LNCAP (cell line): ENCODE results near the gene STARD9.

ENCODE experiments used
- TF ChIP-seq, protein P1 (sequence below): fragments of 450-650 bp; IDR thresholded peaks from 2 replicates; pipeline ENCODE4 v1.5.1; 2017; ENCODE audit warnings: mild to moderate bottlenecking

STARD9 gene

DNA sequence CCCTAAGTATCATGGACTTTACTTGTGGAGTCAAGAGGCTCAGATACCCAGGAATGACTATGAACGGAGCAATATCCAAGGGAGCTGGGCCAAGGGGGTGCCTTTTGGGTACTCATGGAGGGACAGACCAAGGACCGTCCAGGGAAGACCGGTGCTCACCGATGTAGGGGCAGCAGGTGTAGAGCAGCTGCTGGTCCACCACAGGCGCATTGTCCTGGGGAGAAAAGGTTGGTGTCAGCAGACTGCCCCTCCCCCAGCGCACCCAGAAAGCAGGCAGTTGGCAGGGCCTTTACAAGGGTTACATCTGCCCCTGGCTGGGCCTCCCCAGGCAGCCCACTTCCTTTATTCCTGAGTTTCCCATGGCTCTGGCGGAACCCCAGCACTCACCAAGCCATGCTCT is 154.0 kb downstream of the STARD9 start:
- TF ChIP-seq, protein P1, sequence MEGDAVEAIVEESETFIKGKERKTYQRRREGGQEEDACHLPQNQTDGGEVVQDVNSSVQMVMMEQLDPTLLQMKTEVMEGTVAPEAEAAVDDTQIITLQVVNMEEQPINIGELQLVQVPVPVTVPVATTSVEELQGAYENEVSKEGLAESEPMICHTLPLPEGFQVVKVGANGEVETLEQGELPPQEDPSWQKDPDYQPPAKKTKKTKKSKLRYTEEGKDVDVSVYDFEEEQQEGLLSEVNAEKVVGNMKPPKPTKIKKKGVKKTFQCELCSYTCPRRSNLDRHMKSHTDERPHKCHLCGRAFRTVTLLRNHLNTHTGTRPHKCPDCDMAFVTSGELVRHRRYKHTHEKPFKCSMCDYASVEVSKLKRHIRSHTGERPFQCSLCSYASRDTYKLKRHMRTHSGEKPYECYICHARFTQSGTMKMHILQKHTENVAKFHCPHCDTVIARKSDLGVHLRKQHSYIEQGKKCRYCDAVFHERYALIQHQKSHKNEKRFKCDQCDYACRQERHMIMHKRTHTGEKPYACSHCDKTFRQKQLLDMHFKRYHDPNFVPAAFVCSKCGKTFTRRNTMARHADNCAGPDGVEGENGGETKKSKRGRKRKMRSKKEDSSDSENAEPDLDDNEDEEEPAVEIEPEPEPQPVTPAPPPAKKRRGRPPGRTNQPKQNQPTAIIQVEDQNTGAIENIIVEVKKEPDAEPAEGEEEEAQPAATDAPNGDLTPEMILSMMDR, result no peak

DNA sequence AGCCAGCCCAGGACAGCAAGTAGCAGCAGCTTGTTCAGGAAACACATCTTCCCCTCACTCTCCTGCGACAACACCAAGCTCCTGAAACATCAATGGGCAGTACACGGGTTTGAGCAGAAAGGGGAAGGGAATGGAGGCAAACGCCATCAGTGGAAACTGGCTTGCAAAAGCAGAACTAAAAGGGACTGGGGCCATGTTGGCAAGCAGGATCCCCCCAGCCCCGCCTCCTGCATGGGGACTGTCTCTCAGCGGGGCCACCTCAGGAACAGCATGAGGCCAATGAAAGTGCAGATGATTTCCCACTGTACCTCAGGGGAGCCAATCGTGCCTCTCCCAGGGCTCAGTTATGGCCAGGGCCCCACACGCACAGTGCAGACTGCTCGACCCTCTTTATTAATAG is 154.7 kb downstream of the STARD9 start:
- TF ChIP-seq, protein P1, result no peak

DNA sequence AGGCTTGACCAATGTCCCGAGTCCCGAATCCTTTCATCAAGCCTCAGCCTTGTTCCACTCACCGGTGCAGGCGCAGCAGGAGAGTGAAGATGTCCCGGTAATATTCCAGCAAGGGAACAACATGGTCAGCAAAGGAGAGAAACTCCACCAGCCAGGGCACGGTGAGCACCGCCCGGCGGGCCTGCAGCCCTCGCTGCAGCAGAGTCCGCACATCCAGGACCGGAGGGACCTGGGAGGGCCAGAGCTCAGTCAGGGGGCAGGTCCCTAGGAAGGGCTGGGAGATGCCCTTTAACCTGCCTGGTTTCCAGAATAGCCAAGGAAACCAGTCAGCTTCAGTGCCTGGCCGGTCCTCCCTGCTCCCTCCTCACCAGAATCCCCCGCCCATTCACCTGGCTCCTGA is 155.1 kb downstream of the STARD9 start:
- TF ChIP-seq, protein P1, result no peak

GRCh38 chr15:42731461-42731860 is 156.1 kb downstream of the STARD9 start:
- TF ChIP-seq, protein P1, result no peak

- TF ChIP-seq, protein P1, result no peak
Observed at GRCh38 chr15:42732095-42732827, 156.9 kb downstream of the STARD9 start.

- TF ChIP-seq, protein P1, result no peak
Observed at GRCh38 chr15:42733027-42733426, 157.6 kb downstream of the STARD9 start.

DNA sequence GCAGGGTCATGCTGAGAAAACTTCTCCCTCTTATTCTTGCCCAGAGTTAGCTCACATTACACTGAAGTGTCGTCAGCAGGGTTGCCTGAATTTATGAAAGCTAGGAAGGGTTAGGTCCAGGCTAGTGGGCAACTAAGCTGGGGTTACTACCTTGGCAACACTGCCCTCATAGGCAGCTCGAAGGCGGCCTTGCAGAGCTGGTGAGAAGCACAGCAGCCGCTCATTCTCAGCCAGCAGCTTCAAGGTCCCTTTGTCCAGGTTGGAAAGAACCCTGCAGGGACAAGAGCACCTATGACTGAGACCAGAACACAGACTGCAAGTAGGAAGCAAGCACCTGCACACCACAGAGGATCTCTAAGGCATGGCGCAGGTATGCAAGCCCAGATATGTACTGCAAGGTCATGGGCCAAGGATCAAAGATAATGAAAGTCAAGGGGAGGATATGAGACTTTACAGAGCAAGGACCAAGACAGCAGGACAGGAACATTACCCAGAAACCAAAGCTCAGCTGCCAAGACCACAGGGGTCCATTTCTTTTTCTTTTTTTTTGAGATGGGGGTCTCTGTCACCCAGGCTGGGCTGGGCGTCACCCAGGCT is 158.8 kb downstream of the STARD9 start:
- TF ChIP-seq, protein P1, result no peak
